Lung microvascular endothelial cell (primary cell): Measurements from ENCODE around the gene SLC18A3. TPM values are rescaled to one million over a fixed set of nuclear protein-coding genes. Genes with fewer than 3 reads are reported as not detected.

Experiments used
- DNase-seq, 2 donors: peaks; one replicate each; pipeline versions ENCODE4 v3.0.0 to v3.0.0-alpha.2; 2010; ENCODE audit warnings: low read depth in 2 of 2
- total RNA-seq: library from RNA; depleted of rRNA; stranded (reverse); fragments of >200 nt; gene quantifications from 2 replicates; pipeline ENCODE4 v1.2.1, GENCODE V29; 2014

SLC18A3 gene
- total RNA-seq, 1 donor from 2014 or later = not detected

- no peak for DNase-seq
Observed at GRCh38 chr10:49611166-49611815, 1.2 kb downstream of the SLC18A3 start.

GRCh38 chr10:49611816-49612512 lies 1.9 kb downstream of the SLC18A3 start:
- DNase-seq = no peak

GRCh38 chr10:49612513-49613164 lies 2.5 kb downstream of the SLC18A3 start:
- DNase-seq = no peak

- DNase-seq = no peak
Observed at GRCh38 chr10:49613165-49613881, 3.2 kb downstream of the SLC18A3 start.

GRCh38 chr10:49613882-49614241 lies 3.8 kb downstream of the SLC18A3 start, which contains the start of gene CHAT:
Gene CHAT (plus strand): TSS chr10:49614037. CDS start chr10:49614190, 153 bp downstream.
- DNase-seq = no peak

GRCh38 chr10:49614242-49615198 lies 4.4 kb downstream of the SLC18A3 start:
- no peak for DNase-seq

- DNase-seq = no peak
Observed at GRCh38 chr10:49615213-49615612, 5.1 kb downstream of the SLC18A3 start.

- DNase-seq = no peak
Observed at GRCh38 chr10:49615721-49616120, 5.6 kb downstream of the SLC18A3 start.

- DNase-seq = no peak
Observed at GRCh38 chr10:49616421-49617101, 6.5 kb downstream of the SLC18A3 start.

GRCh38 chr10:49617121-49618020 lies 7.3 kb downstream of the SLC18A3 start:
- DNase-seq = no peak

GRCh38 chr10:49618821-49619220 lies 8.7 kb downstream of the SLC18A3 start:
- no peak for DNase-seq

- DNase-seq = no peak
Observed at GRCh38 chr10:49619613-49620012, 9.5 kb downstream of the SLC18A3 start.

GRCh38 chr10:49620286-49620810 lies 10.2 kb downstream of the SLC18A3 start:
- DNase-seq = no peak

- no peak for DNase-seq
Observed at GRCh38 chr10:49620841-49621378, 10.8 kb downstream of the SLC18A3 start.

GRCh38 chr10:49621561-49621960 lies 11.5 kb downstream of the SLC18A3 start:
- no peak for DNase-seq

GRCh38 chr10:49622426-49623425 lies 12.6 kb downstream of the SLC18A3 start:
- DNase-seq = no peak

- DNase-seq = no peak
Observed at GRCh38 chr10:49624629-49625028, 14.5 kb downstream of the SLC18A3 start.
